GM23248 (cell line): ENCODE measurements around the gene STEAP1.

Experiments used
- EZH2 ChIP-seq: fragments of 200-600 bp; sonication (generic); IDR thresholded peaks from 2 replicates; pipeline ENCODE4 v1.6.1; 2018; ENCODE audit warnings: antibody characterized with exemption, mild to moderate bottlenecking; ENCODE audit not compliant: insufficient read depth, poor library complexity, severe bottlenecking
- EZH2phosphoT487 ChIP-seq: fragments of 200-600 bp; sonication (generic); IDR thresholded peaks from 2 replicates; pipeline ENCODE4 v1.6.1; 2018; ENCODE audit warnings: antibody characterized with exemption, moderate library complexity, mild to moderate bottlenecking, low read depth; ENCODE audit not compliant: insufficient read depth

- no peak for TF ChIP-seq EZH2
- no peak for TF ChIP-seq EZH2phosphoT487
Observed at GRCh38 chr7:90180011-90180585, 25.8 kb downstream of the STEAP1 start.
